UCSD-AML1 (cell line): ENCODE measurements around the gene FSD2.
"Not testable (repeated sequence)": the region's sequence is repeated elsewhere in the genome, so short reads cannot be mapped to it uniquely, and the experiment has no call there.

Source experiments
- DNase-seq: peaks from one replicate; lab custom pipeline; 2025; ENCODE audit not compliant: unreplicated experiment; lab: John Stamatoyannopoulos, UW

Gene FSD2

DNA sequence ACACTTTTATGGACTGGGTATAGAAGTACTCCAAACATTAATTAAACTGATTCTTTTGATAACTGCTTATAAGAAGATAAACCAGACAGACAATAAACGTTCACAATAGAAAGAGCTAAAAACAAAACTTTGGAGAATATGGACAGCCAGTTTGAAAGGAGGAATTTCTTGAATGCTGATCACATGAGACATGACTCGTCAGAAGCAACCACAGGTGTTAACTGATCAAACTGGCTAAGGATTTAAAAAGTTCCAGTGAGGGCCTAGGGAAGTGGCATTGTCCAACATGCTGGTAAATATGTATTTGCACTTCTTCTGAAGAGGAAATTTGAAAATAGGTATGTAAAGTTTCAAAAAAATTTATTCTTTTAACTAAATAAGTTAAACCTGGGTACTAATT, 66.8 kb downstream of the FSD2 start:
- no peak for DNase-seq

DNA sequence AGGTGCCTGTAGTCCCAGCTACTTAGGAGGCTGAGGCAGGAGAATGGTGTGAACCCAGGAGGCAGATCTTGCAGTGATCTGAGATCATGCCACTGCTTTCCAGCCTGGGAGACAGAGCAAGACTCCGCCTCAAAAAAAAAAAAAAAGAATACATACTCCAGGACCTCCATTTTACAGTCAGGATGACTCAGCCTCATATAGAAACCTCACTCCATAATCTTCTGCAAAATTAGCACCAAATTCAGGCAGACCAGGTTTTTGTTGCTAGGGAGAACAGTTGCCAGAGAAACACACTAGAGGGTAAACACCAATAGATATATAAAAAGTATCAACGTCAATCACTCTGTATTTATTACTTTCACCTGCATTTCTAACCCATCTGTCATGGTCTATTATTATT, 67.9 kb downstream of the FSD2 start:
- no peak for DNase-seq

DNA sequence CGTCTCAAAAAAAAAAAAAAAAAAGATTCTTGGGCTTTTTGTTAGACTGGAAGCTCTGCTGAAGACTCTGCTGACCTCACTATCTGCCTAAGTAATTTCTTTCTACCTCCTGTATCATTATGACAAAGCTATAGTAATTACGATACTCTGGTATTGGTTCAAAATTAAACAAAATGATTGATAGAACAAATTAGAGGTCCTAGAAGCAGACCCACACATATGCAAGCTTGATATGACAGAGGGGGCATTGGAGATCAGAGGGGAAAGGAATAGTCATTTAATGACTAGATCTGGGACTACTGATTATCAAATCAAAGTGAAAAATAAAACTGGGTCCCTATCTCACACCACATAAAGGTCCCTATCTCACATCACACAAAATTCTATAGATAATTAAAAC, 74.3 kb downstream of the FSD2 start:
- DNase-seq = no peak

DNA sequence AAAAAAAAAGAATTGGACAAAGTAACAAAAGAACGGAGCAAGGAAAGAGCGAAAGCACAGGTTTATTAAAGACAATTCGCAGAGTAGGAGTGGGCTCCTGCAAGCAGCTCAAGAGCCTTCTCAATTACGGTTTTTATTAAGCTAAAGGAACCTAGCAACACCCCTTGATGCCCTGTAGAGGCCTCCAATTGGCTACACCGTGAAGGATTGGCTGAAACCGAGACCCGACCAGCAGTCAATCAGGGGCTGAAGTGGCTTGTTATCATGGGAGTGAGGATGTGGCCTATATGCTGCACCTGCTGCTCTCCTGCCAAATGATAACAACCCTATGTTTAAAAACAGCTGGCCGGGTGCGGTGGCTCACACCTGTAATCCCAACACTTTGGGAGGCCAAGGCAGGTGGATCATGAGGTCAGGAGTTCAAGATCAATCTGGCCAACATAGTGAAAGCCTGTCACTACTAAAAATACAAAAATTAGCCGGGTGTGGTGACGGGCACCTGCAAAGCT, 75.8 kb downstream of the FSD2 start:
- no peak for DNase-seq

DNA sequence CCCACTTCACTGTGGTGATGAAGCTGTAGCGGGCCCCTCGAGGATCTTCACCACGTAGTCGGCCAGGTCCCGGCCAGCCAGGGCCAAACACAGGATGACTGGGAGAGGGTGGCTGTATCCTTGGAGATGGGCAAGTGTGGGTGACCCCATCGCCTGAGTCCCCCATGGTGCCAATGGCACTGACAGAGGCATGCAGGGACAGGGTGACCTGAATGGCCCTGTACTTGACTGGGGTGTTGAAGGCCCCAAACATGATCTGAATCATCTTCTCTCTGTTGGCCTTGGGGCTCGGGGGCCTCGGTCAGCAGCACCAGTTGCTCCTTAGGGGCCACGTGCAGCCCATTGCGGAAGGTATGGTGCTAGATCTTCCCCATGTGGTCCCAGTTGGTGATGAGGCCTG, 79.1 kb downstream of the FSD2 start:
- no peak for DNase-seq

DNA sequence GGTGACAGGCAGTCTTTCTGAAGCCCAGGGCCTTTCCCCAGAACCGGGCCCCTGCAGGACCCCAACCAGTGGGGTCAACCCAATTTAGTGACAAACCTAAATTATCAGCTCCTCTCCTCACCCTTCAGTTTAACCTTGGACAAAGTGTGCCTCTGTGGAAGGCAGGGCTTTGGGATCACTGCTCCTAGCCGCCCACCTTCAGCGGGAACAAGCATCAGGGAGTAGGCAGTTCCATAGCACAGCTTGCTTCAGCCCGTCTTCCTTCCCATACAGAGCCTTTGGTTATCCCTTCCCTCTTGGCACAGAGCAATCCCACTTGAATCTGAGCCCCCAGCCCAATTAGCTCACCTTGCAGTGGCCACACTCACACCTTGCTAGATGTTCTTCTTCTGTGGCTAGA, 90.9 kb downstream of the FSD2 start:
- DNase-seq = no peak

DNA sequence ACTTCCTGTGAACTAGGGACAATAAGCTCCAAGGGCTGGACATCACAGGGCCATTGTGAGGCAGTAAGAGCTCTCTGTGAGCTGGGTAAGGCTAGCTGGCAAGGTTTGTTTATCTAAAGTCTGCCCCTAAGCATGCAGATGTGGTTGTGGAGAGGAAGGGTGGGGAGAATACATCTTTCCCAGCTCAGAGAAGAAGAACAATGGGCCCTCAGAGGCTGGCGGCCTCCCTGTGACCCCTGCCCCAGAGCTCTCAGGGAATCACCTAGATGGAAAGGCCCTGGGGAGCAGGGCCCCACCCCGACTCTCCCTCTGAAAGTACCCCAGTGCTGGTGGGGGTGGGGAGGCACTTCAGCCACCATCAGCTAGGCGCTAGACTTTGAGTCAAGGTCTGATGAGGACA, 91.9 kb downstream of the FSD2 start:
- DNase-seq = no peak

DNA sequence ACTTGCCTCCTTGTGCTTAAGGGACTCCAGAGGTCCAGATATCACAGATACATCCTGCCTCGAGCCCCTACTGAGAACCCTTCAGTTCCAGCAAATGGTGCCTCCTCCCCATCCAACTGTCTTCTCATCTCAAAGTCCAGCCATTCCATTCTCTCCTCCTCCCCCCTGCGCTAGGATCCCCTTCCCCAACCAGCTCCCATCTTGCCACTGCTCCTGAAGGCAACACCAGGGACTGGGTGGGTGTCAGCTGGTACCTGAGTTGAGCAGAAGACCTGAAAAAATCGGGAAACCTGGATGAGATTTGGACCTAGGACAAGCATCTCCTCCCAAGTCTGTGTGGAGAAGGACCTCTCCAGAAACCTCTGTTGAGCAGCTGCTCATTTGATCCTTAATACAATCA, 93.8 kb downstream of the FSD2 start:
- DNase-seq = no peak

DNA sequence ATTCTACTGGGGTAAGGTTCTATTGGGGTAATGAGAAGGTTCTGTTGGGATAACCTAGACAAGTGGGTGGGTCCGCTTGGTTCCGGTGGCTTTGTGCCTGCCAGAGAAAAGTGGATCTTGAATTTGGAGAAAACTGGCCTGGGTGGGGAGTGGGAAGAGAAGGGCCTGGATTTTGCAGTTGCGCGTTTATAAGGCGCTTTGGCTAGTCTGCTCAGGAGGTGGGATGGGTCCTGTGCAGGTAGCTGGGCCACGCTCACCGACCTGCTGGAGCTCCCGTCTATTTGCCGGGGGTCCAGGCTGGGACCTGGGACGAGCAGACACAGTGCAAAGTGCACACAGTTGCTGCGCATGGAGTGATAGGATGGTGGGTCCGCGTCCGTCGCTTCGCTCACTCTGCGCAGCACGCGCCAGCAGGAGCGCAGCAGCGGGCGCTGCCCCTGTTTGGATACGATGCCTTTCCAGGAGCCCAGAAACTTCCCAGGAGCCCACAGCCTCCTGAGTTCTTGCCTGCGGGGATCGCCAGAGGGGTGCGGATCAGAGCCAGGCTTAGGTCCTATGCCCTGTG, 94.9 kb downstream of the FSD2 start:
- no peak for DNase-seq

DNA sequence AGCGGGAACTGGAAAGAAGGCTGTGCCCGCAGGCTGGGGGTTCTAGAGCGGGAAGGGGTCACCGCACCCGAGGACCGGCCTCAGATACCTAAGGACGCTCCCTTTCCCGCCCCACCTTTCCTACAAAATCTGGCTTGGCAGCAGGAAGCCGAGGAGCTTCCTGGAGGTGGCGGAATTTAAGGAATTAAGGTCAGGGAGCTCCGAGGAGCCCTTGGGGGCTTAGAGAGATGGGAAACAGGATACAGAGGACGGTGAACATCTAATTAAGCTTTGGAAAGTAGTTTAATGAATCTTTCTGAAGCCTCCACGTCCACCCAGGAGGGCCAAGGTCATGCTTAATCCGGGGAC, 95.7 kb downstream of the FSD2 start:
- no peak for DNase-seq

DNA sequence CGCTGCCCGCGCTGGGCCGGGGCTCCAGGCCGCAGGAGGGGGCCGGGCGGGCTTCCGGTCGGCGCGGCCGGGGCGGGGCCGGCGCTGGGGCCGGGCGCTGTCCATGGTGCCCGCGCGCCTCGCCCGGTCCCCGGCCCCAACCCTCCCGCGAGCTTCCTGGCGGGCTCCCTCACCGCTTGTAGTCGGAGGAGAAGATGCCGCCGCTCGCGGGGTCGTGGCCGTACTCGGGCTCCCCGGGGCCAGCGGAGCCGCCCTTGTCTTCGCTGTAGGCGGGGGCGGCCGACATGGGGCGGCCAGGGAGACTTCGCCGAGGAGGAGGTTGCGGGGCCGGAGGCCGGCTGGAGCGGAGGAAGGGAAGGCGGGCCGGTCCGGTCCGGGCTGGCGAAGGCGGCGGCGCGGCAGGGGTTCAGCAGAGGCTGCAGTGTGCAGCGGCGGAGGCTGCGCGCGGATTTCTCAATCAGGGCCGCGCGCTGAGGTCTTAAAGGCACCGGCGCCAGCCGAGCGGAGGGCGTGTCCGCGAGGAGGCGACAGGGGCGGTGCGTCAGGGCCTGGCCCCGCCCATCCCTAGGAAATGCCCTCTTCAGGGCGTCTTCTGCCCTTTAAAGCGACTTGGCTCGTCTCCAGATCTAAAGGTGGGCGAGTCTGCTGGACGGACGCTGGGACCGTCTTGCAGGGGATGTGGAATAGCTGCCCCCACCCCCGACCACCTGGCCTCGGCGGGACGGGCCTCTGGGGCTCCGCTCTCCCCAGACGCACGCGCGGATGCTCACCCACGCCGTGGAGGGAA, 96.3 kb downstream of the FSD2 start, which contains the start of gene AP3B2:
Gene AP3B2 (minus strand): TSS at position 455 of the 787 bp plus-strand sequence. CDS start 169 bp downstream, at position 286.
- peak; percentile 55 for DNase-seq

DNA sequence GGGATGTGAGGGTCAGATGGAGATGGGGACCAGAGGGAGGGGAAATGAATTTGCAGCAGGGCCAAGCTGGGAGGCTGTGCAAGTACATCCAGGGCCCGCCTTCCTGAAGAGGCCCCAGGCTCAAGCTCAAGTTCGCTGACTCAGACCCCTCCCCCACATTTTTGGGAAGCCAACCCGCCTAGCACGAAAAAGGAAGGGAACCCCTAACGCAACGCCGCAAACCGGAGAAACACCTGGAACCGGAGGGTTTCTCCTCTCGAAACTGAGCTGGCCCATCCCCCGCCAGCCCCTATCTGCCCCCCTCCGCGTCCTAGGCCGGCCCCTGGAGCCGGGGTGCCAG, 96.8 kb downstream of the FSD2 start:
- no peak for DNase-seq

DNA sequence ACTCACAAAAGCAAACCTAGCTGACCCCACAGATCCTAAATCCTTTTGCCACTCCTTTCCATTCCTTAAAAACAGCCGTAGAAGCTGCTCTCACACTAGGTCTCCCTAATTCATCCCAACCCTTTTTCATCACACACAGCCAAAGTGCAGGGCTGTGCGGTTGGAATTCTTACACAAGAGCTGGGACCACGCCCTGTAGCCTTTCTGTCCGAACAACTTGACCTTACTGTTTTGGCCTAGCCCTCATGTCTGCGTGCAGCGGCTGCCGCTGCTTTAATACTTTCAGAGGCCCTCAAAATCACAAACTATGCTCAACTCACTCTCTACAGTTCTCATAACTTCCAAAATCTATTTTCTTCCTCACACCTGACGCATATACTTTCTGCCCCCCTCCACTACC, 100.0 kb downstream of the FSD2 start:
- DNase-seq = not testable (repeated sequence)
